HepG2 (cell line): ENCODE measurements around the gene YBX2. TPM values are rescaled to one million over a fixed set of nuclear protein-coding genes. Genes with fewer than 3 reads are reported as not detected.

Source experiments
- ATAC-seq: fragments of 200-7000 bp; cut with Tn5 transposase; 3 replicates; pipeline ENCODE4 v1.9.1; 2020; ENCODE audit warnings: mild to moderate bottlenecking, moderate library complexity
- BruUV-seq: library from RNA; stranded (reverse); fragments of 400-500 nt; replicated peaks from 2 replicates; lab custom pipeline; 2021; lab: Mats Ljungman, UMichigan
- CTCF ChIA-PET: fragments of 300-600 bp; formaldehyde crosslinking; extraction: SDS; loops from one replicate; lab custom pipeline; 2021; ENCODE audit warnings: low total read pairs, inconsistent platforms, low intra/inter-chr PET ratio; lab: Yijun Ruan, JAX
- POLR2A ChIA-PET: fragments of 350-600 bp; sonication (Branson Sonifier 250); formaldehyde crosslinking; loops from one replicate; lab custom pipeline; 2020; ENCODE audit warnings: antibody characterized with exemption, inconsistent platforms; lab: Yijun Ruan, JAX
- DNase-seq: peaks from one replicate; pipeline ENCODE4 v3.0.0-alpha.2; 2015; ENCODE audit warnings: low spot score
- FAIRE-seq: peaks from 3 replicates; lab custom pipeline; 2011; peaks lifted over from hg19 to GRCh38; lab: Jason Lieb, UNC
- H2AFZ ChIP-seq: one replicate; pipeline ENCODE4 v1.6.1; 2011; ENCODE audit warnings: low read length, inconsistent platforms
- H3K27ac ChIP-seq: fragments of 300-600 bp; 3 replicates; pipeline ENCODE4 v1.8.0; 2011; ENCODE audit warnings: mixed run types, mild to moderate bottlenecking, mixed read lengths, low read length, inconsistent platforms; ENCODE audit not compliant: insufficient read depth; ENCODE audit errors: extremely low read length
- H3K27me3 ChIP-seq, 2 experiments: fragments of 200-600 bp in 1 of 2; 2 replicates in 1 of 2; 3 replicates in 1 of 2; pipeline versions ENCODE4 v1.6.0 to v1.8.0; 2011; ENCODE audit warnings: low read length in 2 of 2, mild to moderate bottlenecking in 2 of 2, moderate library complexity in 2 of 2, inconsistent platforms in 1 of 2; ENCODE audit not compliant: insufficient read depth in 2 of 2, control insufficient read depth in 1 of 2
- H3K36me3 ChIP-seq, 2 experiments: fragments of 200-600 bp in 1 of 2; replicated peaks in 1 of 2; 2 replicates in 1 of 2; 3 replicates in 1 of 2; pipeline versions ENCODE4 v1.5.1 to v1.8.0; 2011; ENCODE audit warnings: low read length in 2 of 2, inconsistent platforms in 1 of 2; ENCODE audit not compliant: insufficient read depth in 2 of 2, control insufficient read depth in 1 of 2
- H3K4me1 ChIP-seq: 2 replicates; pipeline ENCODE4 v1.5.1; 2012; ENCODE audit warnings: low read length, inconsistent platforms; ENCODE audit not compliant: insufficient read depth
- H3K4me2 ChIP-seq: 2 replicates; pipeline ENCODE4 v1.6.0; 2011; ENCODE audit warnings: low read depth, low read length, inconsistent platforms
- H3K4me3 ChIP-seq, 3 experiments: fragments of 200-600 bp in 1 of 3; sonication (generic), shearing (Covaris generic) in 1 of 3; replicated peaks in 1 of 3; 2 replicates each; pipeline ENCODE4 v1.5.1; 2011 to 2016; ENCODE audit warnings: low read length in 3 of 3, inconsistent platforms in 2 of 3, low read depth in 2 of 3, mild to moderate bottlenecking in 2 of 3, control low read depth in 1 of 3, mixed read lengths in 1 of 3; ENCODE audit not compliant: insufficient read depth in 1 of 3
- H3K79me2 ChIP-seq: one replicate; pipeline ENCODE4 v1.6.1; 2011; ENCODE audit warnings: low read length, inconsistent platforms; ENCODE audit not compliant: insufficient read depth
- H3K9ac ChIP-seq: 2 replicates; pipeline ENCODE4 v1.6.0; 2011; ENCODE audit warnings: mild to moderate bottlenecking, low read depth, low read length, inconsistent platforms; ENCODE audit not compliant: insufficient read depth
- H3K9me3 ChIP-seq: 2 replicates; pipeline ENCODE4 v1.5.1; 2012; ENCODE audit warnings: mild to moderate bottlenecking, low read length
- H4K20me1 ChIP-seq: 2 replicates; pipeline ENCODE4 v1.6.0; 2011; ENCODE audit warnings: inconsistent platforms, mild to moderate bottlenecking, low read length, moderate library complexity; ENCODE audit not compliant: insufficient read depth
- NFYC ChIP-seq: IDR thresholded peaks from 2 replicates; pipeline ENCODE4 v1.6.1; 2016; ENCODE audit warnings: missing genetic modification reagents, missing compliant biosample characterization
- SMAD1 ChIP-seq: sonication (generic); formaldehyde crosslinking; IDR thresholded peaks from 2 replicates; pipeline ENCODE4 v1.4.0; 2020; ENCODE audit warnings: missing genetic modification reagents, low read depth, mild to moderate bottlenecking, borderline replicate concordance
- WGBS: methylation state at CpG from one replicate; pipeline ENCODE4 v1.1.6; 2017; ENCODE audit warnings: low lambda C conversion rate; 5-methylcytosine and 5-hydroxymethylcytosine counted together
- in situ Hi-C: cut with HindIII; loops from 2 replicates; pipeline ENCODE4 v1.10.0; 2017; ENCODE audit warnings: low pct_unique_long_range_greater_than_20kb; ENCODE audit not compliant: extremely low pct_ligation_motif_present
- intact Hi-C: fragments of 100-400 bp; cut with micrococcal nuclease; formaldehyde crosslinking; loops from one replicate; pipeline ENCODE4 v1.10.0; 2022; ENCODE audit not compliant: unreplicated experiment
- polyA plus RNA-seq, 8 experiments: library from polyadenylated mRNA; depleted of rRNA in 3 of 8; stranded (reverse) in 7 of 8; unstranded in 1 of 8; fragments of >200 nt; fragmentation: Illumina TruSeq in 4 of 8; extraction: Trizol in 4 of 8; gene quantifications; 2 replicates each; pipeline versions ENCODE4 v1.2.1 to v1.2.3, GENCODE V29; 2011 to 2016; ENCODE audit warnings: low read depth in 4 of 8, missing spikeins in 1 of 8, mixed read lengths in 1 of 8; ENCODE audit not compliant: insufficient read depth in 1 of 8
- total RNA-seq, 5 experiments: library from RNA; depleted of rRNA; stranded (reverse); fragments of >200 nt; fragmentation: Illumina TruSeq; extraction: Trizol; gene quantifications; 2 replicates each; pipeline ENCODE4 v1.2.3, GENCODE V29; 2016; ENCODE audit warnings: low read depth in 1 of 5
- TF ChIP-seq, protein P1 (sequence below): sonication (generic); formaldehyde crosslinking; IDR thresholded peaks from 2 replicates; pipeline ENCODE4 v1.9.0; 2021; ENCODE audit warnings: missing genetic modification reagents, mild to moderate bottlenecking, borderline replicate concordance
- TF ChIP-seq, protein P2 (sequence below): sonication (generic); formaldehyde crosslinking; IDR thresholded peaks from 2 replicates; pipeline ENCODE4 v1.4.0; 2020; ENCODE audit warnings: mild to moderate bottlenecking, missing genetic modification reagents, borderline replicate concordance

Gene YBX2
- total and polyA plus RNA-seq, 2 of the 13 experiments (the other 11 are each of a cell fraction or from before 2014, with no cell fraction given) = 0.12 to 0.22 TPM

DNA sequence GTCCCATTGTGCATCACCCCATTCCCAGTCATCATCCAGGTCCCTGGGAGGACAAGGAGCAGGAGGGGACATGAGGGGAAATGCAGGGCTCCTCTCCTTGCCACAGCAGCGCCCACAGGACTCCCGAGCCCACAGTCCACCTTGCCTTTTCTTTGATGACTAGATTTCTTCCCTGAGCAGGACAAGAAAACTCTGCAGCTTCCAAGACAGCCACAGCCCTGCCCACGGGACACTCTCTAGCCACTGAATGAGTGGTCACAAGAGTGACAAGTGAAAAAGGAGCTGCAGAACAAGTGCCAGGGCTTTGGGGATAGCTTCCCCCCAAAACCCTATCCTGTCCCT lies 30.0 kb upstream of the YBX2 start:
- BruUV-seq = no TSS peak
- DNase-seq (no peak), FAIRE-seq (no peak), ATAC-seq (no peak)
- Histone ChIP-seq H3K4me1 (peaks cover 16% of the 10 kb centered on the region), H3K9me3 (no peaks in the 10 kb centered on the region), H3K4me2 (no peak overlapping the region), H3K4me3 (no peak overlapping the region), H3K27ac (no peak overlapping the region), H3K9ac (no peak overlapping the region), H2AFZ (no peak overlapping the region), H3K79me2 (peaks cover 12% of the 10 kb centered on the region), H3K36me3 (peaks cover 24 to 58% of the 10 kb centered on the region in 2 experiments), H3K27me3 (no peaks in the 10 kb centered on the region; a peak in 1 of 5 replicates), H4K20me1 (no peaks in the 10 kb centered on the region)
- TF ChIP-seq NFYC (CRISPR knock-in tag) (no peak), SMAD1 (CRISPR knock-in tag) (0 out of 2 replicates have a peak, but pooled peaks have one; percentile 13)
- TF ChIP-seq, protein P1, sequence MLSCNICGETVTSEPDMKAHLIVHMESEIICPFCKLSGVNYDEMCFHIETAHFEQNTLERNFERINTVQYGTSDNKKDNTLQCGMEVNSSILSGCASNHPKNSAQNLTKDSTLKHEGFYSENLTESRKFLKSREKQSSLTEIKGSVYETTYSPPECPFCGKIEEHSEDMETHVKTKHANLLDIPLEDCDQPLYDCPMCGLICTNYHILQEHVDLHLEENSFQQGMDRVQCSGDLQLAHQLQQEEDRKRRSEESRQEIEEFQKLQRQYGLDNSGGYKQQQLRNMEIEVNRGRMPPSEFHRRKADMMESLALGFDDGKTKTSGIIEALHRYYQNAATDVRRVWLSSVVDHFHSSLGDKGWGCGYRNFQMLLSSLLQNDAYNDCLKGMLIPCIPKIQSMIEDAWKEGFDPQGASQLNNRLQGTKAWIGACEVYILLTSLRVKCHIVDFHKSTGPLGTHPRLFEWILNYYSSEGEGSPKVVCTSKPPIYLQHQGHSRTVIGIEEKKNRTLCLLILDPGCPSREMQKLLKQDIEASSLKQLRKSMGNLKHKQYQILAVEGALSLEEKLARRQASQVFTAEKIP (CRISPR knock-in tag) = no peak
- TF ChIP-seq, protein P2, sequence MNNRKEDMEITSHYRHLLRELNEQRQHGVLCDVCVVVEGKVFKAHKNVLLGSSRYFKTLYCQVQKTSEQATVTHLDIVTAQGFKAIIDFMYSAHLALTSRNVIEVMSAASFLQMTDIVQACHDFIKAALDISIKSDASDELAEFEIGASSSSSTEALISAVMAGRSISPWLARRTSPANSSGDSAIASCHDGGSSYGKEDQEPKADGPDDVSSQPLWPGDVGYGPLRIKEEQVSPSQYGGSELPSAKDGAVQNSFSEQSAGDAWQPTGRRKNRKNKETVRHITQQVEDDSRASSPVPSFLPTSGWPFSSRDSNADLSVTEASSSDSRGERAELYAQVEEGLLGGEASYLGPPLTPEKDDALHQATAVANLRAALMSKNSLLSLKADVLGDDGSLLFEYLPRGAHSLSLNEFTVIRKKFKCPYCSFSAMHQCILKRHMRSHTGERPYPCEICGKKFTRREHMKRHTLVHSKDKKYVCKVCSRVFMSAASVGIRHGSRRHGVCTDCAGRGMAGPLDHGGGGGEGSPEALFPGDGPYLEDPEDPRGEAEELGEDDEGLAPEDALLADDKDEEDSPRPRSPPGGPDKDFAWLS (CRISPR knock-in tag) = no peak
- ChIA-PET CTCF (interaction anchor here (3.8 kb wide), 1 partner anchor 22 kb away, joined by 41 read pairs; no protein-coding TSS in a partner anchor), POLR2A (no interaction called here)
- intact Hi-C loops = loop anchor here (1.0 kb wide), 1 partner anchor 21 kb away; no protein-coding TSS in a partner anchor
- WGBS = 75% methylated on average over 3 of the region's 3 CpGs
- in situ Hi-C loops = no loop called here
